SK-N-MC (cell line): ENCODE results near the gene RFX2.

Experiments used
- EZH2 ChIP-seq: fragments of 200-600 bp; sonication (generic); IDR thresholded peaks from one replicate; pipeline ENCODE4 v1.6.1; 2017; ENCODE audit warnings: antibody characterized with exemption
- FOXP2 ChIP-seq: optimal IDR thresholded peaks from 2 replicates; pipeline ENCODE3; 2011; ENCODE audit warnings: mild to moderate bottlenecking, moderate library complexity; ENCODE audit not compliant: insufficient read depth; ENCODE audit errors: extremely low read length, control extremely low read depth
- POLR2AphosphoS5 ChIP-seq: IDR thresholded peaks from 2 replicates; pipeline ENCODE4 v1.6.1; 2012; ENCODE audit warnings: mild to moderate bottlenecking, low read depth, low read length, borderline replicate concordance

GRCh38 chr19:6003976-6004375, 106.3 kb downstream of the RFX2 start:
- TF ChIP-seq POLR2AphosphoS5 (no peak), EZH2 (no peak), FOXP2 (no peak)
